Natural killer cell (primary cell): Measurements from ENCODE around the gene CSNK1E. TPM values are rescaled to one million over a fixed set of nuclear protein-coding genes. Genes with fewer than 3 reads are reported as not detected.

Experiments
- ATAC-seq, 3 donors: fragments of 150-1000 bp in 2 of 3; fragments of 200-7000 bp in 1 of 3; cut with Tn5 transposase; 1 replicate in 1 of 3; 2 replicates in 2 of 3; pipeline ENCODE4 v1.10.0; 2021; ENCODE audit warnings: mild to moderate bottlenecking in 2 of 3, moderate library complexity in 2 of 3
- DNase-seq, 2 donors: peaks; one replicate each; pipeline versions ENCODE4 v3.0.0 to v3.0.0-alpha.2; 2013 to 2021; ENCODE audit warnings: mixed read lengths in 1 of 2
- H3K27ac ChIP-seq: one replicate; pipeline ENCODE4 v1.5.1; 2013; ENCODE audit warnings: mild to moderate bottlenecking, low read length
- H3K27me3 ChIP-seq: one replicate; pipeline ENCODE4 v1.6.1; 2013; ENCODE audit warnings: low read length; ENCODE audit not compliant: control insufficient read depth, insufficient read depth
- H3K36me3 ChIP-seq: one replicate; pipeline ENCODE4 v1.6.1; 2013; ENCODE audit warnings: low read length; ENCODE audit not compliant: control insufficient read depth, insufficient read depth
- H3K4me1 ChIP-seq: one replicate; pipeline ENCODE4 v1.6.1; 2013; ENCODE audit warnings: low read length; ENCODE audit not compliant: control insufficient read depth, insufficient read depth
- H3K4me3 ChIP-seq: one replicate; pipeline ENCODE4 v1.5.1; 2013; ENCODE audit warnings: low read length
- H3K9me3 ChIP-seq: one replicate; pipeline ENCODE4 v1.6.1; 2013; ENCODE audit warnings: low read length; ENCODE audit not compliant: control insufficient read depth, insufficient read depth
- H3K27ac Mint-ChIP-seq, 2 donors: one replicate each; pipeline ENCODE4 v1.8.0; 2022; ENCODE audit warnings: mild to moderate bottlenecking in 2 of 2, mixed read lengths in 2 of 2, moderate library complexity in 1 of 2
- H3K27me3 Mint-ChIP-seq, 2 donors: one replicate each; pipeline ENCODE4 v1.8.0; 2022; ENCODE audit warnings: low read depth in 2 of 2, mixed read lengths in 2 of 2
- H3K36me3 Mint-ChIP-seq: one replicate; pipeline ENCODE4 v1.8.0; 2022; ENCODE audit warnings: mixed read lengths
- H3K4me1 Mint-ChIP-seq, 2 donors: one replicate each; pipeline ENCODE4 v1.8.0; 2022; ENCODE audit warnings: mixed read lengths in 2 of 2
- H3K4me3 Mint-ChIP-seq: one replicate; pipeline ENCODE4 v1.8.0; 2022; ENCODE audit warnings: mild to moderate bottlenecking, moderate library complexity, mixed read lengths
- H3K9me3 Mint-ChIP-seq, 2 donors: one replicate each; pipeline ENCODE4 v1.8.0; 2022; ENCODE audit warnings: mixed read lengths in 2 of 2
- CTCF ChIP-seq: fragments of 200-600 bp; IDR thresholded peaks from one replicate; pipeline ENCODE4 v1.8.0; 2022; ENCODE audit warnings: antibody characterized with exemption
- WGBS: methylation state at CpG from one replicate; pipeline ENCODE4 v1.1.7; 2013; ENCODE audit warnings: missing lambda C conversion rate; ENCODE audit not compliant: insufficient coverage; 5-methylcytosine and 5-hydroxymethylcytosine counted together
- intact Hi-C: fragments of 100-400 bp; cut with micrococcal nuclease; formaldehyde crosslinking; loops from one replicate; pipeline ENCODE4 v1.14.2; 2022
- total RNA-seq, 4 donors: library from RNA; stranded (reverse); fragments of 120-200 nt in 1 of 4; gene quantifications; one replicate each; pipeline versions ENCODE4 v1.2.3 to v1.2.4, GENCODE V29; 2013 to 2022

Gene CSNK1E
- total RNA-seq, 3 donors from 2014 or later (not counting 1 experiment from before 2014, with no cell fraction given): 126 to 178 (median 149) TPM

GRCh38 chr22:38338772-38339379 lies 21.6 kb upstream of the CSNK1E start:
- no peak for DNase-seq
- H3K36me3 ChIP-seq: no peaks in the 10 kb centered on the region
- intact Hi-C loops: no loop called here
- Mint-ChIP-seq H3K9me3 (no peaks in the 10 kb centered on the region), H3K4me3 (no peak overlapping the region), H3K4me1 (peaks cover 0 to 5% of the 10 kb centered on the region in 2 donors), H3K27me3 (peaks cover 0 to 8% of the 10 kb centered on the region in 2 donors), H3K36me3 (no peaks in the 10 kb centered on the region), H3K27ac (no peak overlapping the region)
- no peak overlapping the region for H3K27ac ChIP-seq
- TF ChIP-seq CTCF: no peak
- no peak overlapping the region for H3K4me3 ChIP-seq
- no peak for ATAC-seq
- H3K27me3 ChIP-seq: peaks cover 9% of the 10 kb centered on the region
- H3K4me1 ChIP-seq: peaks cover 18% of the 10 kb centered on the region
- H3K9me3 ChIP-seq: no peaks in the 10 kb centered on the region
- 88% methylated on average over 4 of the region's 4 CpGs for WGBS

GRCh38 chr22:38336699-38337098 lies 19.5 kb upstream of the CSNK1E start:
- Mint-ChIP-seq H3K27ac (no peak overlapping the region), H3K36me3 (no peaks in the 10 kb centered on the region), H3K9me3 (no peaks in the 10 kb centered on the region), H3K27me3 (peaks cover 0 to 8% of the 10 kb centered on the region in 2 donors), H3K4me1 (peaks cover 0 to 5% of the 10 kb centered on the region in 2 donors), H3K4me3 (peak overlapping the region; percentile 83)
- no peaks in the 10 kb centered on the region for H3K36me3 ChIP-seq
- peaks cover 18% of the 10 kb centered on the region for H3K4me1 ChIP-seq
- H3K27me3 ChIP-seq: peaks cover 9% of the 10 kb centered on the region
- DNase-seq (no peak), ATAC-seq (no peak)
- 76% methylated on average over 9 of the region's 9 CpGs for WGBS
- no peak overlapping the region for H3K27ac ChIP-seq
- intact Hi-C loops: no loop called here
- H3K4me3 ChIP-seq: no peak overlapping the region
- no peaks in the 10 kb centered on the region for H3K9me3 ChIP-seq
- TF ChIP-seq CTCF: no peak

GRCh38 chr22:38335077-38335476 lies 17.8 kb upstream of the CSNK1E start:
- no peak for TF ChIP-seq CTCF
- ATAC-seq (no peak), DNase-seq (no peak)
- Mint-ChIP-seq H3K4me1 (peaks cover 0 to 5% of the 10 kb centered on the region in 2 donors), H3K36me3 (no peaks in the 10 kb centered on the region), H3K27ac (no peak overlapping the region), H3K9me3 (no peaks in the 10 kb centered on the region), H3K27me3 (peaks cover 0 to 8% of the 10 kb centered on the region in 2 donors), H3K4me3 (peak overlapping the region; percentile 75)
- Histone ChIP-seq H3K36me3 (no peaks in the 10 kb centered on the region), H3K9me3 (no peaks in the 10 kb centered on the region), H3K27ac (no peak overlapping the region), H3K4me3 (no peak overlapping the region), H3K4me1 (peaks cover 18% of the 10 kb centered on the region), H3K27me3 (peaks cover 9% of the 10 kb centered on the region)
- intact Hi-C loops: no loop called here
- WGBS: 98% methylated on average over 2 of the region's 3 CpGs

DNA sequence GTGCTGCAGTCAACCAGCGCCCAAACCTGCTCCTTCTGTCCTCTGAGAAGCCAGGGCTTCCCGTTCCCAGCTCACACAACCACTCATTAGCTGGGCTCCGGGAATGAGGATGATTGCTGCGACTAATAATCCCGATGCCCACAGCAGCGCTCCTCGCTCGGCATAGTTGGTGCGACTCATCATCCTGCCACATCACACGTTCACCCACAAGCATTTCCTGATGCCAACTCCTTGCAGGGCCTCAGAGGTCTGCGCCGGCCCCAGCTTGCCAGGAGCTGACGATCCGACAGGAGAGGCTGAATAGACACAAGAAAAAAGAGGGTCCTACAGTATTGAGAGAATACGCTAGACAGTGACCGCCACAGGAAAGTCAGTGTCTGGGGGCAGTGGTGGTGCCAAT lies 10.6 kb upstream of the CSNK1E start:
- peak in 1 of 2 donors; percentile 42 for DNase-seq
- Histone ChIP-seq H3K27ac (no peak overlapping the region), H3K4me3 (no peak overlapping the region), H3K27me3 (no peaks in the 10 kb centered on the region), H3K9me3 (no peaks in the 10 kb centered on the region), H3K4me1 (peaks cover 12% of the 10 kb centered on the region), H3K36me3 (no peaks in the 10 kb centered on the region)
- H3K27me3 Mint-ChIP-seq: peaks cover 0 to 3% of the 10 kb centered on the region in 2 donors
- no peaks in the 10 kb centered on the region for H3K36me3 Mint-ChIP-seq
- TF ChIP-seq CTCF: no peak
- H3K4me3 Mint-ChIP-seq: peak overlapping the region; percentile 77
- 62% methylated on average over 16 of the region's 16 CpGs for WGBS
- H3K9me3 Mint-ChIP-seq: no peaks in the 10 kb centered on the region
- H3K27ac Mint-ChIP-seq: peak overlapping the region in 1 of 2 donors; percentile 69
- peak; percentile 39 to 63 (median 55) for ATAC-seq
- intact Hi-C loops: no loop called here
- H3K4me1 Mint-ChIP-seq: peaks cover 8% of the 10 kb centered on the region in 2 donors
